IMR-90 (cell line): ENCODE measurements around the gene PCP4L1. TPM values are rescaled to one million over a fixed set of nuclear protein-coding genes. Genes with fewer than 3 reads are reported as not detected.

Source experiments
- ATAC-seq: fragments of 200-7000 bp; cut with Tn5 transposase; 2 replicates; pipeline ENCODE4 v1.9.1; 2020; ENCODE audit warnings: low read depth, mild to moderate bottlenecking, moderate library complexity
- BruUV-seq: library from RNA; stranded (reverse); fragments of 400-500 nt; replicated peaks from 2 replicates; lab custom pipeline; 2021; lab: Mats Ljungman, UMichigan
- CTCF ChIA-PET: fragments of 300-600 bp; formaldehyde crosslinking; extraction: SDS; loops from one replicate; lab custom pipeline; 2021; ENCODE audit warnings: antibody characterized with exemption; lab: Yijun Ruan, JAX
- POLR2A ChIA-PET: fragments of 300-600 bp; sonication (Branson Sonifier 250); formaldehyde crosslinking; loops from one replicate; lab custom pipeline; 2022; ENCODE audit warnings: antibody characterized with exemption; ENCODE audit not compliant: unreplicated experiment; lab: Charles Lee
- DNase-seq: peaks from one replicate; pipeline ENCODE4 v3.0.0; 2013
- H2AFZ ChIP-seq: replicated peaks from 2 replicates; pipeline ENCODE3; 2013; ENCODE audit warnings: low read length, mild to moderate bottlenecking; ENCODE audit not compliant: poor library complexity
- H2AK5ac ChIP-seq: 2 replicates; pipeline ENCODE4 v1.6.1; 2013; ENCODE audit warnings: low read depth, low read length, inconsistent platforms
- H2AK9ac ChIP-seq: replicated peaks from 2 replicates; pipeline ENCODE3; 2013; ENCODE audit warnings: mild to moderate bottlenecking, low read depth, low read length, moderate library complexity; ENCODE audit not compliant: poor library complexity
- H2BK120ac ChIP-seq: 2 replicates; pipeline ENCODE4 v1.6.1; 2013; ENCODE audit warnings: low read depth, low read length, inconsistent platforms
- H2BK15ac ChIP-seq: 3 replicates; pipeline ENCODE4 v1.6.1; 2013; ENCODE audit warnings: low read depth, low read length, inconsistent platforms
- H2BK20ac ChIP-seq: 2 replicates; pipeline ENCODE4 v1.6.1; 2013; ENCODE audit warnings: low read depth, mild to moderate bottlenecking, inconsistent platforms, low read length, moderate library complexity
- H2BK5ac ChIP-seq: 2 replicates; pipeline ENCODE4 v1.6.1; 2013; ENCODE audit warnings: mild to moderate bottlenecking, low read depth, low read length, inconsistent platforms; ENCODE audit not compliant: poor library complexity, severe bottlenecking
- H3K14ac ChIP-seq: replicated peaks from 2 replicates; pipeline ENCODE4 v1.6.1; 2013; ENCODE audit warnings: low read depth, low read length, inconsistent platforms
- H3K18ac ChIP-seq: 2 replicates; pipeline ENCODE4 v1.6.1; 2013; ENCODE audit warnings: low read depth, low read length, control low read depth
- H3K23ac ChIP-seq: 2 replicates; pipeline ENCODE4 v1.6.1; 2013; ENCODE audit warnings: low read depth, low read length, inconsistent platforms
- H3K27ac ChIP-seq: 2 replicates; pipeline ENCODE4 v1.5.1; 2013; ENCODE audit warnings: mild to moderate bottlenecking, control low read depth, low read length; ENCODE audit not compliant: insufficient read depth
- H3K27me3 ChIP-seq: 2 replicates; pipeline ENCODE4 v1.6.1; 2013; ENCODE audit warnings: low read length; ENCODE audit not compliant: control insufficient read depth, insufficient read depth
- H3K36me3 ChIP-seq: 2 replicates; pipeline ENCODE4 v1.6.1; 2013; ENCODE audit warnings: low read length, mixed read lengths; ENCODE audit not compliant: control insufficient read depth, insufficient read depth
- H3K4ac ChIP-seq: 2 replicates; pipeline ENCODE4 v1.6.1; 2013; ENCODE audit warnings: low read depth, low read length, inconsistent platforms
- H3K4me1 ChIP-seq: 2 replicates; pipeline ENCODE4 v1.6.1; 2013; ENCODE audit warnings: low read length, mixed read lengths; ENCODE audit not compliant: control insufficient read depth, insufficient read depth
- H3K4me2 ChIP-seq: 2 replicates; pipeline ENCODE4 v1.6.1; 2013; ENCODE audit warnings: low read depth, mild to moderate bottlenecking, control low read depth, low read length, moderate library complexity
- H3K4me3 ChIP-seq: 2 replicates; pipeline ENCODE4 v1.5.1; 2013; ENCODE audit warnings: low read depth, mild to moderate bottlenecking, control low read depth, low read length, moderate library complexity; ENCODE audit not compliant: insufficient read depth
- H3K56ac ChIP-seq: 2 replicates; pipeline ENCODE4 v1.6.1; 2013; ENCODE audit warnings: low read length, inconsistent platforms; ENCODE audit not compliant: insufficient read depth; ENCODE audit errors: extremely low read depth
- H3K79me1 ChIP-seq, 2 experiments: 2 replicates each; pipeline ENCODE4 v1.6.1; 2013; ENCODE audit warnings: low read length in 2 of 2, inconsistent platforms in 1 of 2, low read depth in 1 of 2
- H3K9ac ChIP-seq: 2 replicates; pipeline ENCODE4 v1.6.1; 2013; ENCODE audit warnings: low read depth, low read length, control low read depth
- H3K9me1 ChIP-seq: 2 replicates; pipeline ENCODE4 v1.6.1; 2013; ENCODE audit warnings: low read length, inconsistent platforms; ENCODE audit not compliant: insufficient read depth
- H3K9me3 ChIP-seq: 2 replicates; pipeline ENCODE4 v1.6.1; 2013; ENCODE audit warnings: low read length; ENCODE audit not compliant: control insufficient read depth, insufficient read depth
- H4K20me1 ChIP-seq: 2 replicates; pipeline ENCODE4 v1.6.1; 2013; ENCODE audit warnings: low read length, inconsistent platforms; ENCODE audit not compliant: insufficient read depth
- H4K5ac ChIP-seq: 2 replicates; pipeline ENCODE4 v1.6.1; 2013; ENCODE audit warnings: mild to moderate bottlenecking, low read depth, low read length, control low read depth
- H4K8ac ChIP-seq, 2 experiments: 2 replicates each; pipeline ENCODE4 v1.6.1; 2013; ENCODE audit warnings: low read depth in 2 of 2, low read length in 2 of 2, control low read depth in 1 of 2, inconsistent platforms in 1 of 2
- H4K91ac ChIP-seq: 2 replicates; pipeline ENCODE4 v1.6.1; 2013; ENCODE audit warnings: low read depth, low read length, inconsistent platforms; ENCODE audit not compliant: insufficient read depth
- BHLHE40 ChIP-seq: fragments of 150-350 bp; IDR thresholded peaks from 2 replicates; pipeline ENCODE4 v1.6.1; 2016; ENCODE audit warnings: mild to moderate bottlenecking, low read depth, low read length
- CEBPB ChIP-seq: IDR thresholded peaks from 2 replicates; pipeline ENCODE4 v1.6.1; 2012; ENCODE audit warnings: low read depth, low read length, improper control_type of control experiment
- CHD1 ChIP-seq: IDR thresholded peaks from 2 replicates; pipeline ENCODE4 v1.6.1; 2012; ENCODE audit warnings: low read depth, low read length, improper control_type of control experiment
- FOS ChIP-seq: fragments of 150-350 bp; IDR thresholded peaks from 2 replicates; pipeline ENCODE4 v1.6.1; 2016; ENCODE audit warnings: low read depth, low read length
- MAFK ChIP-seq: IDR thresholded peaks from 2 replicates; pipeline ENCODE4 v1.6.1; 2012; ENCODE audit warnings: low read depth, low read length, improper control_type of control experiment
- MXI1 ChIP-seq: IDR thresholded peaks from 2 replicates; pipeline ENCODE4 v1.6.1; 2012; ENCODE audit warnings: low read depth, mild to moderate bottlenecking, low read length, moderate library complexity, borderline replicate concordance
- NFE2L2 ChIP-seq: fragments of 150-350 bp; IDR thresholded peaks from 2 replicates; pipeline ENCODE4 v1.6.1; 2016; ENCODE audit warnings: low read depth, mild to moderate bottlenecking, low read length
- POLR2A ChIP-seq: IDR thresholded peaks from 2 replicates; pipeline ENCODE4 v1.6.1; 2012; ENCODE audit warnings: mild to moderate bottlenecking, low read depth, low read length
- RAD21 ChIP-seq: IDR thresholded peaks from 2 replicates; pipeline ENCODE4 v1.6.1; 2012; ENCODE audit warnings: low read length, improper control_type of control experiment
- RCOR1 ChIP-seq: IDR thresholded peaks from 2 replicates; pipeline ENCODE4 v1.6.1; 2012; ENCODE audit warnings: mild to moderate bottlenecking, low read length, improper control_type of control experiment; ENCODE audit not compliant: insufficient replicate concordance
- RFX5 ChIP-seq: IDR thresholded peaks from 2 replicates; pipeline ENCODE4 v1.8.0; 2012; ENCODE audit warnings: low read depth, mild to moderate bottlenecking, low read length, moderate library complexity
- SMC3 ChIP-seq: fragments of 150-350 bp; IDR thresholded peaks from 2 replicates; pipeline ENCODE4 v1.6.1; 2016; ENCODE audit warnings: low read depth, mild to moderate bottlenecking, antibody characterized with exemption, low read length, moderate library complexity
- WGBS, 2 experiments: methylation state at CpG; one replicate each; pipeline versions ENCODE4 v1.1.5 to v1.1.7; 2013; ENCODE audit warnings: missing lambda C conversion rate in 2 of 2; ENCODE audit not compliant: insufficient read length in 1 of 2; ENCODE audit errors: extremely low coverage in 2 of 2; 5-methylcytosine and 5-hydroxymethylcytosine counted together
- dilution Hi-C: fragments of 300-500 bp; cut with HindIII; formaldehyde crosslinking; loops from one replicate; pipeline ENCODE4 v1.14.3; 2018; ENCODE audit warnings: low sequenced_read_pairs; ENCODE audit not compliant: unreplicated experiment
- in situ Hi-C: fragments of 300-500 bp; cut with MboI; formaldehyde crosslinking; loops from 3 replicates; pipeline ENCODE4 v1.14.3; 2019; ENCODE audit warnings: low sequenced_read_pairs, inconsistent platforms, mixed read lengths
- intact Hi-C: fragments of 100-400 bp; cut with micrococcal nuclease; formaldehyde crosslinking; loops from 2 replicates; pipeline ENCODE4 v1.10.0; 2022
- polyA plus RNA-seq, 3 experiments: library from polyadenylated mRNA; depleted of rRNA; stranded (reverse); fragments of >200 nt; gene quantifications; 2 replicates each; pipeline ENCODE4 v1.2.3, GENCODE V29; 2012; ENCODE audit warnings: low replicate concordance in 1 of 3
- total RNA-seq: library from RNA; depleted of rRNA; stranded (reverse); fragments of >200 nt; gene quantifications from 2 replicates; pipeline ENCODE4 v1.2.3, GENCODE V29; 2012
- TF ChIP-seq, protein P1 (sequence below): conservative IDR thresholded peaks from 2 replicates; pipeline ENCODE4 v1.5.1; 2012; ENCODE audit warnings: mild to moderate bottlenecking, low read depth, low read length, improper control_type of control experiment
- TF ChIP-seq, protein P2 (sequence below): fragments of 150-350 bp; IDR thresholded peaks from 2 replicates; pipeline ENCODE4 v1.6.1; 2016; ENCODE audit warnings: low read depth, mild to moderate bottlenecking, low read length, moderate library complexity, borderline replicate concordance
- TF ChIP-seq, protein P3 (sequence below): fragments of 150-350 bp; IDR thresholded peaks from 2 replicates; pipeline ENCODE4 v1.6.1; 2017; ENCODE audit warnings: mild to moderate bottlenecking, antibody characterized with exemption, low read length, low read depth

PCP4L1 gene
- total and polyA plus RNA-seq, 2 of the 4 experiments (the other 2 are of a cell fraction) = not detected

DNA sequence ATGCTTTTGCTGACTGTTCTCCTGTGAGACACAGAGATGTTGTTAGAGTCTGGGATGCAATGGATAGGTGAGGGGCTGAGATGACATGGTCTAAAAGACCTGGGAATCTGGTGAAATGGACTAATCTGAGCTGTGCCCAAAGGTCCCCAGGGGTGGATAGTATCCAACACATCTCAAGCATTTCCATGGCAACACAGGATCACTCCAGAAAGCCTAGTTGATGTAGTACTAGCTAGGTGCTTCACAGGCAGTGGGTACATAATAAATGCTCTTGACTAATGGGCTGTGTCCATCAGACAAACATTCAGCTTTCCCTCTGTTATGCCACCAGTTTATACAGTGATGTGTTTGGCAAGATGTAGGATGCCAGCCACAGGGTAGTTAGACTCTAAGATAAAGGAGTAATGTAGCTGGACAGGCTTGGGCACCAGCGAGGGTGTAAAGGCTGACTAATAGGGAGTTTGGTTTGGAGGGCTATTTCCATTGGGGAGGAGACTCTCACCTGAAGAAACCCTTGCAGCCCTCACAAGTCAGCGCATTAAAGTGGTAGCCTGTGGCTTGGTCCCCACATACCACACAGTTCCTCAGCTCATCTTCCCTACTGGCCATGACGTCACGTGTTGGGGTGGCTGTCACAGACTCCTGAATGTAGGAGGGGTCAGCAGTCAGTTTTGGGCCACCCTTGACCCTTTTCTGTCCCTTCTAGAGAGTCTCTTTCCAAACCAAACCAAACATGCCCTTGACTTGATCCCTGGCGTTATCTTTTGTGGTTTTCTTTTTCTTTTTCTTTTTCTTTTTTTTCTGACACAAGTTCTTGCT, 22.4 kb upstream of the PCP4L1 start:
- no TSS peak for BruUV-seq
- in situ Hi-C loops = no loop called here
- TF ChIP-seq, protein P1, sequence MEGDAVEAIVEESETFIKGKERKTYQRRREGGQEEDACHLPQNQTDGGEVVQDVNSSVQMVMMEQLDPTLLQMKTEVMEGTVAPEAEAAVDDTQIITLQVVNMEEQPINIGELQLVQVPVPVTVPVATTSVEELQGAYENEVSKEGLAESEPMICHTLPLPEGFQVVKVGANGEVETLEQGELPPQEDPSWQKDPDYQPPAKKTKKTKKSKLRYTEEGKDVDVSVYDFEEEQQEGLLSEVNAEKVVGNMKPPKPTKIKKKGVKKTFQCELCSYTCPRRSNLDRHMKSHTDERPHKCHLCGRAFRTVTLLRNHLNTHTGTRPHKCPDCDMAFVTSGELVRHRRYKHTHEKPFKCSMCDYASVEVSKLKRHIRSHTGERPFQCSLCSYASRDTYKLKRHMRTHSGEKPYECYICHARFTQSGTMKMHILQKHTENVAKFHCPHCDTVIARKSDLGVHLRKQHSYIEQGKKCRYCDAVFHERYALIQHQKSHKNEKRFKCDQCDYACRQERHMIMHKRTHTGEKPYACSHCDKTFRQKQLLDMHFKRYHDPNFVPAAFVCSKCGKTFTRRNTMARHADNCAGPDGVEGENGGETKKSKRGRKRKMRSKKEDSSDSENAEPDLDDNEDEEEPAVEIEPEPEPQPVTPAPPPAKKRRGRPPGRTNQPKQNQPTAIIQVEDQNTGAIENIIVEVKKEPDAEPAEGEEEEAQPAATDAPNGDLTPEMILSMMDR = no peak
- TF ChIP-seq CHD1 (no peak), FOS (no peak), RAD21 (no peak), MXI1 (no peak), RFX5 (no peak), MAFK (no peak), NFE2L2 (no peak), SMC3 (no peak), RCOR1 (no peak), POLR2A (no peak), CEBPB (no peak), BHLHE40 (no peak)
- TF ChIP-seq, protein P2, sequence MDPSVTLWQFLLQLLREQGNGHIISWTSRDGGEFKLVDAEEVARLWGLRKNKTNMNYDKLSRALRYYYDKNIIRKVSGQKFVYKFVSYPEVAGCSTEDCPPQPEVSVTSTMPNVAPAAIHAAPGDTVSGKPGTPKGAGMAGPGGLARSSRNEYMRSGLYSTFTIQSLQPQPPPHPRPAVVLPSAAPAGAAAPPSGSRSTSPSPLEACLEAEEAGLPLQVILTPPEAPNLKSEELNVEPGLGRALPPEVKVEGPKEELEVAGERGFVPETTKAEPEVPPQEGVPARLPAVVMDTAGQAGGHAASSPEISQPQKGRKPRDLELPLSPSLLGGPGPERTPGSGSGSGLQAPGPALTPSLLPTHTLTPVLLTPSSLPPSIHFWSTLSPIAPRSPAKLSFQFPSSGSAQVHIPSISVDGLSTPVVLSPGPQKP = no peak
- TF ChIP-seq, protein P3, sequence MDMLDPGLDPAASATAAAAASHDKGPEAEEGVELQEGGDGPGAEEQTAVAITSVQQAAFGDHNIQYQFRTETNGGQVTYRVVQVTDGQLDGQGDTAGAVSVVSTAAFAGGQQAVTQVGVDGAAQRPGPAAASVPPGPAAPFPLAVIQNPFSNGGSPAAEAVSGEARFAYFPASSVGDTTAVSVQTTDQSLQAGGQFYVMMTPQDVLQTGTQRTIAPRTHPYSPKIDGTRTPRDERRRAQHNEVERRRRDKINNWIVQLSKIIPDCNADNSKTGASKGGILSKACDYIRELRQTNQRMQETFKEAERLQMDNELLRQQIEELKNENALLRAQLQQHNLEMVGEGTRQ = no peak

More for the DNA sequence above, 22.4 kb upstream of the PCP4L1 start:
- H3K27ac ChIP-seq = no peak overlapping the region
- no peak overlapping the region for H3K9ac ChIP-seq
- H3K27me3 ChIP-seq = peaks cover 2% of the 10 kb centered on the region; the same call in 1 of the 2 replicates
- no peaks in the 10 kb centered on the region for H4K20me1 ChIP-seq
- H2BK120ac ChIP-seq = no peak overlapping the region
- no peak overlapping the region for H2BK20ac ChIP-seq
- ATAC-seq = no peak
- DNase-seq = no peak
- no peak overlapping the region for H2AK5ac ChIP-seq
- dilution Hi-C loops = no loop called here
- H3K18ac ChIP-seq = no peak overlapping the region
- H3K9me3 ChIP-seq = no peaks in the 10 kb centered on the region
- H4K5ac ChIP-seq = no peak overlapping the region
- no peak overlapping the region for H3K14ac ChIP-seq
- intact Hi-C loops = loop anchor here (5.0 kb wide), 1 partner anchor 36 kb away; no protein-coding TSS in a partner anchor
- WGBS, 2 experiments = 50% methylated on average over 2 of the region's 5 CpGs; no CpG with 5 or more reads in 1 of the 2 experiments
- H3K4me1 ChIP-seq = no peaks in the 10 kb centered on the region
- H2AK9ac ChIP-seq = no peak overlapping the region
- H3K36me3 ChIP-seq = no peaks in the 10 kb centered on the region
- no peak overlapping the region for H2BK5ac ChIP-seq
- H4K91ac ChIP-seq = no peak overlapping the region
- H4K8ac ChIP-seq = no peak overlapping the region
- H3K4me3 ChIP-seq = no peak overlapping the region
- H3K4ac ChIP-seq = no peak overlapping the region
- H2AFZ ChIP-seq = no peak overlapping the region
- H2BK15ac ChIP-seq = no peak overlapping the region
- 0 out of 2 replicates have a peak, but pooled peaks cover under 1% of the 10 kb centered on the region for H3K9me1 ChIP-seq
- H3K79me1 ChIP-seq = no peaks in the 10 kb centered on the region
- H3K4me2 ChIP-seq = no peak overlapping the region
- ChIA-PET CTCF (interaction anchor here (1.0 to 1.1 kb wide), 2 partner anchors 10 to 55 kb away, joined by 4 to 5 read pairs; partner anchors contain the start of gene TOMM40L), POLR2A (no interaction called here)
- no peak overlapping the region for H3K23ac ChIP-seq
- H3K56ac ChIP-seq = no peak overlapping the region
